Measurements from ENCODE around the gene BBOX1. TPM values are rescaled to one million over a fixed set of nuclear protein-coding genes. Genes with fewer than 3 reads are reported as not detected.

The BBOX1 gene
- total and polyA plus RNA-seq, 2 of the 4 experiments (the other 2 are of a cell fraction) = not detected

DNA sequence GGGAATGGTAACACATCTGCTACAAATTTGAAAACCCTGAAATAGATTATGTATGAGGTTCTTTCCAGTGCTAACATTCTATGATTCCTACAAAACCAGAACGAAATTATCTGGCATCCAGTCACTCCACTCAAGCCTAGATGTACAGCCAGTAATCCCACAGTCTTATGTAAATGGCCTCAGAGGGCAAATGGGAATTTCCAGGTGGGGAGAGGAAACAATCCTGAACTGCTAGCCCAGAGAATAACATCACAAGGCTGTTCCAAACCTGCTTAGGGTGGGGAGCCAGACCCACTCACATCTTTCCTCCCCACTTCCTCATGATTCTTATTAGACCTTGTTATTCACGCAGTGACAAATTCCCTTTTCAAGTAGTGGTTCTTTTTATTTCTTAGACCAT, 43.2 kb upstream of the BBOX1 start:
- no peak overlapping the region for H3K56ac ChIP-seq (ENCODE audit: extremely low read depth, insufficient read depth, low read length)
- no peak overlapping the region for H2AK5ac ChIP-seq (ENCODE audit: low read depth, low read length)
- H3K4me2 ChIP-seq (ENCODE audit: low read depth, low read length) = no peak overlapping the region; the same call in 1 of the 2 replicates
- peaks cover 3 to 8% of the 10 kb centered on the region in 2 experiments; a peak in 3 of 4 replicates for H3K79me1 ChIP-seq (ENCODE audit: low read depth in 1 of 2, low read length in 2 of 2)
- no CpG with 5 or more reads among the region's 2 CpGs for WGBS, 2 experiments (ENCODE audit: extremely low coverage in 2 of 2, insufficient read length in 1 of 2)
- peaks cover 6% of the 10 kb centered on the region for H3K4me1 ChIP-seq (ENCODE audit: control insufficient read depth, insufficient read depth, low read length)
- H4K91ac ChIP-seq (ENCODE audit: insufficient read depth, low read depth, low read length) = no peak overlapping the region
- H4K8ac ChIP-seq (ENCODE audit: low read depth in 2 of 2, low read length in 2 of 2) = no peak overlapping the region
- BruUV-seq (replicated peaks) = no TSS peak
- dilution Hi-C loops (cut with HindIII; ENCODE audit: low sequenced_read_pairs, unreplicated experiment) = no loop called here
- no peak overlapping the region for H2BK15ac ChIP-seq (ENCODE audit: low read depth, low read length)
- ATAC-seq (ENCODE audit: low read depth) (no peak), DNase-seq (no peak)
- no peak overlapping the region for H3K14ac ChIP-seq (replicated peaks; ENCODE audit: low read depth, low read length)
- no peaks in the 10 kb centered on the region for H4K20me1 ChIP-seq (ENCODE audit: insufficient read depth, low read length)
- H2BK120ac ChIP-seq (ENCODE audit: low read depth, low read length) = no peak overlapping the region
- H3K27me3 ChIP-seq (ENCODE audit: control insufficient read depth, insufficient read depth, low read length) = no peaks in the 10 kb centered on the region
- no peak overlapping the region for H3K9ac ChIP-seq (ENCODE audit: low read depth, low read length)
- H2BK5ac ChIP-seq (ENCODE audit: low read depth, low read length, poor library complexity, severe bottlenecking) = no peak overlapping the region
- no peaks in the 10 kb centered on the region for H3K36me3 ChIP-seq (ENCODE audit: control insufficient read depth, insufficient read depth, low read length)
- H2AFZ ChIP-seq (replicated peaks; ENCODE audit: low read length, poor library complexity) = no peak overlapping the region
- H2AK9ac ChIP-seq (replicated peaks; ENCODE audit: low read depth, low read length, poor library complexity) = no peak overlapping the region
- TF ChIP-seq RFX5 (IDR thresholded peaks at IDR 0.05; ENCODE audit: low read depth, low read length) (no peak), MXI1 (IDR thresholded peaks at IDR 0.05; ENCODE audit: borderline replicate concordance, low read depth, low read length) (no peak), FOS (IDR thresholded peaks at IDR 0.05; ENCODE audit: low read depth, low read length) (no peak), BHLHE40 (IDR thresholded peaks at IDR 0.05; ENCODE audit: low read depth, low read length) (no peak), RAD21 (IDR thresholded peaks at IDR 0.05; ENCODE audit: low read length) (no peak), CHD1 (IDR thresholded peaks at IDR 0.05; ENCODE audit: low read depth, low read length) (no peak), MAZ (IDR thresholded peaks at IDR 0.05; ENCODE audit: borderline replicate concordance, low read depth, low read length) (no peak), MAFK (IDR thresholded peaks at IDR 0.05; ENCODE audit: low read depth, low read length) (no peak), CEBPB (IDR thresholded peaks at IDR 0.05; ENCODE audit: low read depth, low read length) (no peak), RCOR1 (IDR thresholded peaks at IDR 0.05; ENCODE audit: insufficient replicate concordance, low read length) (no peak), SMC3 (IDR thresholded peaks at IDR 0.05; ENCODE audit: low read depth, low read length) (no peak)
- TF ChIP-seq, protein P1, sequence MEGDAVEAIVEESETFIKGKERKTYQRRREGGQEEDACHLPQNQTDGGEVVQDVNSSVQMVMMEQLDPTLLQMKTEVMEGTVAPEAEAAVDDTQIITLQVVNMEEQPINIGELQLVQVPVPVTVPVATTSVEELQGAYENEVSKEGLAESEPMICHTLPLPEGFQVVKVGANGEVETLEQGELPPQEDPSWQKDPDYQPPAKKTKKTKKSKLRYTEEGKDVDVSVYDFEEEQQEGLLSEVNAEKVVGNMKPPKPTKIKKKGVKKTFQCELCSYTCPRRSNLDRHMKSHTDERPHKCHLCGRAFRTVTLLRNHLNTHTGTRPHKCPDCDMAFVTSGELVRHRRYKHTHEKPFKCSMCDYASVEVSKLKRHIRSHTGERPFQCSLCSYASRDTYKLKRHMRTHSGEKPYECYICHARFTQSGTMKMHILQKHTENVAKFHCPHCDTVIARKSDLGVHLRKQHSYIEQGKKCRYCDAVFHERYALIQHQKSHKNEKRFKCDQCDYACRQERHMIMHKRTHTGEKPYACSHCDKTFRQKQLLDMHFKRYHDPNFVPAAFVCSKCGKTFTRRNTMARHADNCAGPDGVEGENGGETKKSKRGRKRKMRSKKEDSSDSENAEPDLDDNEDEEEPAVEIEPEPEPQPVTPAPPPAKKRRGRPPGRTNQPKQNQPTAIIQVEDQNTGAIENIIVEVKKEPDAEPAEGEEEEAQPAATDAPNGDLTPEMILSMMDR (conservative IDR thresholded peaks at IDR 0.05; ENCODE audit: low read depth, low read length) = no peak
- TF ChIP-seq, protein P2, sequence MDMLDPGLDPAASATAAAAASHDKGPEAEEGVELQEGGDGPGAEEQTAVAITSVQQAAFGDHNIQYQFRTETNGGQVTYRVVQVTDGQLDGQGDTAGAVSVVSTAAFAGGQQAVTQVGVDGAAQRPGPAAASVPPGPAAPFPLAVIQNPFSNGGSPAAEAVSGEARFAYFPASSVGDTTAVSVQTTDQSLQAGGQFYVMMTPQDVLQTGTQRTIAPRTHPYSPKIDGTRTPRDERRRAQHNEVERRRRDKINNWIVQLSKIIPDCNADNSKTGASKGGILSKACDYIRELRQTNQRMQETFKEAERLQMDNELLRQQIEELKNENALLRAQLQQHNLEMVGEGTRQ (IDR thresholded peaks at IDR 0.05; ENCODE audit: low read depth, low read length) = no peak
- TF ChIP-seq, protein P3, sequence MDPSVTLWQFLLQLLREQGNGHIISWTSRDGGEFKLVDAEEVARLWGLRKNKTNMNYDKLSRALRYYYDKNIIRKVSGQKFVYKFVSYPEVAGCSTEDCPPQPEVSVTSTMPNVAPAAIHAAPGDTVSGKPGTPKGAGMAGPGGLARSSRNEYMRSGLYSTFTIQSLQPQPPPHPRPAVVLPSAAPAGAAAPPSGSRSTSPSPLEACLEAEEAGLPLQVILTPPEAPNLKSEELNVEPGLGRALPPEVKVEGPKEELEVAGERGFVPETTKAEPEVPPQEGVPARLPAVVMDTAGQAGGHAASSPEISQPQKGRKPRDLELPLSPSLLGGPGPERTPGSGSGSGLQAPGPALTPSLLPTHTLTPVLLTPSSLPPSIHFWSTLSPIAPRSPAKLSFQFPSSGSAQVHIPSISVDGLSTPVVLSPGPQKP (IDR thresholded peaks at IDR 0.05; ENCODE audit: borderline replicate concordance, low read depth, low read length) = no peak
- no peak overlapping the region; the same call in 1 of the 2 replicates for H4K5ac ChIP-seq (ENCODE audit: low read depth, low read length)
- H3K9me3 ChIP-seq (ENCODE audit: control insufficient read depth, insufficient read depth, low read length) = no peaks in the 10 kb centered on the region
- H3K4me3 ChIP-seq (ENCODE audit: insufficient read depth, low read depth, low read length) = no peak overlapping the region
- no peak overlapping the region for H3K27ac ChIP-seq (ENCODE audit: insufficient read depth, low read length)
- CTCF ChIA-PET = no interaction called here
- POLR2A ChIA-PET (ENCODE audit: unreplicated experiment) = no interaction called here
- H3K4ac ChIP-seq (ENCODE audit: low read depth, low read length) = 0 out of 2 replicates have a peak overlapping the region, but pooled peaks have one; percentile 15
- H3K18ac ChIP-seq (ENCODE audit: low read depth, low read length) = no peak overlapping the region; the same call in 1 of the 2 replicates
- intact Hi-C loops (cut with micrococcal nuclease) = no loop called here
- no peaks in the 10 kb centered on the region; the same call in 1 of the 2 replicates for H3K9me1 ChIP-seq (ENCODE audit: insufficient read depth, low read length)
- H3K23ac ChIP-seq (ENCODE audit: low read depth, low read length) = no peak overlapping the region
- in situ Hi-C loops (cut with MboI; ENCODE audit: low sequenced_read_pairs) = no loop called here
- H2BK20ac ChIP-seq (ENCODE audit: low read depth, low read length) = no peak overlapping the region

Measured in IMR-90 (cell line).